NB4 (cell line): ENCODE measurements around the gene FBP1.

Experiments
- DNase-seq: peaks from one replicate; pipeline ENCODE4 v3.0.0; 2010; ENCODE audit warnings: low read depth
- H3K4me3 ChIP-seq: one replicate; pipeline ENCODE4 v1.5.1; 2011; ENCODE audit warnings: mild to moderate bottlenecking, low read depth, low read length, moderate library complexity
- CTCF ChIP-seq: IDR thresholded peaks from one replicate; pipeline ENCODE4 v1.5.1; 2012; ENCODE audit warnings: low read depth, low read length
- MAX ChIP-seq: IDR thresholded peaks from 2 replicates; pipeline ENCODE4 v1.6.1; 2011; ENCODE audit warnings: low read depth, low read length
- MYC ChIP-seq: IDR thresholded peaks from 2 replicates; pipeline ENCODE4 v1.6.1; 2011; ENCODE audit warnings: low read depth, low read length
- POLR2A ChIP-seq: IDR thresholded peaks from 2 replicates; pipeline ENCODE4 v1.6.1; 2011; ENCODE audit warnings: mild to moderate bottlenecking; ENCODE audit not compliant: insufficient read length; ENCODE audit errors: extremely low read depth

FBP1 gene

GRCh38 chr9:94668418-94668927 is 29.2 kb upstream of the FBP1 start:
- TF ChIP-seq MYC (no peak), POLR2A (no peak), CTCF (no peak), MAX (no peak)
- no peak for DNase-seq

GRCh38 chr9:94666364-94667099 is 27.2 kb upstream of the FBP1 start:
- H3K4me3 ChIP-seq = no peak overlapping the region
- DNase-seq = no peak
- no peak for TF ChIP-seq POLR2A
- TF ChIP-seq MYC = no peak
- TF ChIP-seq MAX = no peak
- no peak for TF ChIP-seq CTCF

More at GRCh38 chr9:94668418-94668927, 29.2 kb upstream of the FBP1 start:
- no peak overlapping the region for H3K4me3 ChIP-seq

GRCh38 chr9:94665613-94666012 is 26.3 kb upstream of the FBP1 start:
- TF ChIP-seq CTCF (no peak), MAX (no peak), MYC (no peak), POLR2A (no peak)
- H3K4me3 ChIP-seq = no peak overlapping the region
- DNase-seq = no peak

GRCh38 chr9:94664801-94665200 is 25.5 kb upstream of the FBP1 start:
- TF ChIP-seq POLR2A (no peak), MAX (no peak), MYC (no peak), CTCF (no peak)
- H3K4me3 ChIP-seq = no peak overlapping the region
- DNase-seq = no peak

GRCh38 chr9:94663640-94664039 is 24.3 kb upstream of the FBP1 start:
- no peak for DNase-seq
- TF ChIP-seq MYC (no peak), CTCF (no peak)
- no peak overlapping the region for H3K4me3 ChIP-seq

- no peak for DNase-seq
- H3K4me3 ChIP-seq = no peak overlapping the region
- TF ChIP-seq POLR2A (no peak), MAX (no peak), CTCF (no peak), MYC (no peak)
Measured at GRCh38 chr9:94663140-94663539, 23.8 kb upstream of the FBP1 start.
